Muscle of arm (tissue), 12 donors: ENCODE results near the gene NCBP2L. TPM values are rescaled to one million over a fixed set of nuclear protein-coding genes. Genes with fewer than 3 reads are reported as not detected.

Source experiments
- polyA plus RNA-seq, 12 donors: library from polyadenylated mRNA; unstranded; fragments of 120-200 nt; gene quantifications; one replicate each; pipeline ENCODE4 v1.2.1, GENCODE V29; 2013; ENCODE audit not compliant: insufficient read length in 12 of 12

Gene NCBP2L
- polyA plus RNA-seq, 12 donors = 0.09 to 0.10 TPM; not detected in 10

Other genes starting within 250 kb of the NCBP2L start
- gene PRPS1, start 149.2 kb upstream of the NCBP2L start, polyA plus RNA-seq = 10 to 100 TPM in 11 of 12 donors, not detected in 1; 22.8 to 33.4 (median 26.5) TPM
- 10 to 100 TPM in 11 of 12 donors, not detected in 1; 47.9 to 78.9 (median 56.3) TPM for gene TSC22D3, start 1.9 kb upstream of the NCBP2L start, polyA plus RNA-seq
- 10 to 100 TPM in 1 of 12 donors, 1 to 10 TPM in 10, not detected in 1; 6.3 to 12.7 (median 8.9) TPM for gene MID2, start 48.1 kb downstream of the NCBP2L start, polyA plus RNA-seq
- not detected for gene TEX13B, start 204.6 kb downstream of the NCBP2L start, polyA plus RNA-seq